ENCODE data around the gene EI24.

Gene EI24

DNA sequence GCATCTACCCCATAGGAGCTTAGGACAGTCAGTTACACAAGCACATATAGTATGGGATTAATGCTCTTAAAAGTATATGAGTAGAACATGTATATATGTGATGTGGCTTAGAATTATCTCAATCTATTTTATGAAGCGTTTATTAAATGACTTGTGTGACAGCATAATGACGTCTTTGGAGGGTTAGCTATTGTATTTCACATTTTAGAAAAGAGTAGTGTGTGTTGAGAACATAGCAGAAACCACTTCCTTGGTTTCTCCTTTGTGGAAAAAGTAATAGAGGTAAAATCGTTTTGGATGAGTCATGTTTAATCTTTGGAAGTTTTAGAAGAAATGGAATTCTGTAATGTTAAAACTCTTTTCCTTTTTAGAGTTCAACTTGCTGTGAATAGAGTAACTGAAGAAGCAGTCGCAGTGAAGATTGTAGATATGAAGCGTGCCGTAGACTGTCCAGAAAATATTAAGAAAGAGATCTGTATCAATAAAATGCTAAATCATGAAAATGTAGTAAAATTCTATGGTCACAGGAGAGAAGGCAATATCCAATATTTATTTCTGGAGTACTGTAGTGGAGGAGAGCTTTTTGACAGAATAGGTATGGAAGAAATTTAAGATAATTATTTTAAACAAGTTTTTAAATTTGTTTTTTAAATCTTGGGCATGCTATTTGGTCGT is 58.1 kb downstream of the EI24 start:
- DNase-seq (ENCODE audit: low read depth in 2 of 2): no peak
